Progenitor cell of endocrine pancreas (in vitro differentiated cells): Measurements from ENCODE around the gene CDH13. TPM values are rescaled to one million over a fixed set of nuclear protein-coding genes. Genes with fewer than 3 reads are reported as not detected.

ENCODE experiments used
- DNase-seq: peaks from one replicate; pipeline ENCODE4 v3.0.0; 2021; ENCODE audit warnings: low spot score; ENCODE audit not compliant: unreplicated experiment
- H3K27ac Mint-ChIP-seq: 2 replicates; pipeline ENCODE4 v1.8.0; 2021; ENCODE audit warnings: mild to moderate bottlenecking, moderate library complexity, mixed read lengths
- H3K27me3 Mint-ChIP-seq: 2 replicates; pipeline ENCODE4 v1.8.0; 2021; ENCODE audit warnings: mixed read lengths
- H3K36me3 Mint-ChIP-seq: 2 replicates; pipeline ENCODE4 v1.8.0; 2022; ENCODE audit warnings: mixed read lengths; ENCODE audit not compliant: insufficient read depth
- H3K4me1 Mint-ChIP-seq: 2 replicates; pipeline ENCODE4 v1.8.0; 2021; ENCODE audit warnings: low read depth, mixed read lengths
- H3K4me3 Mint-ChIP-seq: 2 replicates; pipeline ENCODE4 v1.8.0; 2021; ENCODE audit warnings: low read depth, mild to moderate bottlenecking, moderate library complexity, mixed read lengths
- H3K9me3 Mint-ChIP-seq: 2 replicates; pipeline ENCODE4 v1.8.0; 2021; ENCODE audit warnings: low read depth, mixed read lengths
- total RNA-seq: library from RNA; stranded (reverse); gene quantifications from 2 replicates; pipeline ENCODE4 v1.2.1, GENCODE V29; 2021
- TF ChIP-seq, protein P1 (sequence below): fragments of 200-600 bp; sonication (generic); IDR thresholded peaks from one replicate; pipeline ENCODE4 v1.5.0; 2021; ENCODE audit warnings: antibody characterized with exemption, mild to moderate bottlenecking; ENCODE audit not compliant: unreplicated experiment

Gene CDH13
- total RNA-seq, 1 donor from 2014 or later = 0.38 TPM

DNA sequence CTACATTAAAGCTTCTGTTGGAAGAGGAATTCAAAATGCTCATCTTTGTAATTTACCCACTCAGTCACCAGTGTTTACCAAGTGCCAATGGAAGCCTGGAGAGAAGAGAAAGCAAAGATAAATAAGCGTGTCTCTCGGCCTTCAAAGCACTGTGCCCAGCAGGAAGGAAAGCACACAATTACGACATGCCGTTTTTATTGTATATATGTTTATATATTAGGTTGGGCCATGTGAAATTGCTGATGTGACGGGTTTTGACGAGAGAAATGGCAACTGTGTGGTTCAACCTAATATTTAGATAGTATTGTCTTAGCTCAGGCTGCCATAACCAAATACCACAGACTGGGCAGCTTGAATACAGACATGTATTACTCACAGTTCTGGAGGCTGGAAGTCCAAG lies 1101.7 kb downstream of the CDH13 start:
- Mint-ChIP-seq H3K27ac (no peak overlapping the region), H3K4me1 (no peaks in the 10 kb centered on the region), H3K4me3 (no peak overlapping the region), H3K9me3 (no peaks in the 10 kb centered on the region), H3K27me3 (peaks cover 16% of the 10 kb centered on the region), H3K36me3 (no peaks in the 10 kb centered on the region)
- TF ChIP-seq, protein P1, sequence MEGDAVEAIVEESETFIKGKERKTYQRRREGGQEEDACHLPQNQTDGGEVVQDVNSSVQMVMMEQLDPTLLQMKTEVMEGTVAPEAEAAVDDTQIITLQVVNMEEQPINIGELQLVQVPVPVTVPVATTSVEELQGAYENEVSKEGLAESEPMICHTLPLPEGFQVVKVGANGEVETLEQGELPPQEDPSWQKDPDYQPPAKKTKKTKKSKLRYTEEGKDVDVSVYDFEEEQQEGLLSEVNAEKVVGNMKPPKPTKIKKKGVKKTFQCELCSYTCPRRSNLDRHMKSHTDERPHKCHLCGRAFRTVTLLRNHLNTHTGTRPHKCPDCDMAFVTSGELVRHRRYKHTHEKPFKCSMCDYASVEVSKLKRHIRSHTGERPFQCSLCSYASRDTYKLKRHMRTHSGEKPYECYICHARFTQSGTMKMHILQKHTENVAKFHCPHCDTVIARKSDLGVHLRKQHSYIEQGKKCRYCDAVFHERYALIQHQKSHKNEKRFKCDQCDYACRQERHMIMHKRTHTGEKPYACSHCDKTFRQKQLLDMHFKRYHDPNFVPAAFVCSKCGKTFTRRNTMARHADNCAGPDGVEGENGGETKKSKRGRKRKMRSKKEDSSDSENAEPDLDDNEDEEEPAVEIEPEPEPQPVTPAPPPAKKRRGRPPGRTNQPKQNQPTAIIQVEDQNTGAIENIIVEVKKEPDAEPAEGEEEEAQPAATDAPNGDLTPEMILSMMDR = no peak
- no peak for DNase-seq

DNA sequence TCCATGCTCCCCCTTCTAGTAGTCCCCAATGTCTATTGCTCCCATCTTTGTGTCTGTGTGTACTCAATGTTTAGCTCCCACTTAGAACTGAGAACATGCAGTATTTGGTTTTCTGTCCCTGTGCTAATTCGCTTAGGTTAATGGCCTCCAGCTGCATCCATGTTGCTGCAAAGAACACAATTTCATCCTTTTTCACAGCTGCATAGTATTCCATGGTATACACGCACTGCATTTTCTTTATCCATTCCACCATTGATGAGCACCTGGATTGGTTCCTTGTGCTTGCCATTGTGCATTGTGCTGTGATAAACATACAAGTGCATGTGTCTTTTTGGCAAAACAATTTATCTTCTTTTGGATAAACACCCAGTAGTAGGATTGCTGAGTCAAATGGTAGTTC lies 1104.0 kb downstream of the CDH13 start:
- Mint-ChIP-seq H3K4me1 (no peaks in the 10 kb centered on the region), H3K9me3 (peaks cover 13% of the 10 kb centered on the region), H3K27me3 (peaks cover 10% of the 10 kb centered on the region), H3K36me3 (no peaks in the 10 kb centered on the region), H3K4me3 (no peak overlapping the region), H3K27ac (no peak overlapping the region)
- no peak for DNase-seq
- TF ChIP-seq, protein P1 = no peak

DNA sequence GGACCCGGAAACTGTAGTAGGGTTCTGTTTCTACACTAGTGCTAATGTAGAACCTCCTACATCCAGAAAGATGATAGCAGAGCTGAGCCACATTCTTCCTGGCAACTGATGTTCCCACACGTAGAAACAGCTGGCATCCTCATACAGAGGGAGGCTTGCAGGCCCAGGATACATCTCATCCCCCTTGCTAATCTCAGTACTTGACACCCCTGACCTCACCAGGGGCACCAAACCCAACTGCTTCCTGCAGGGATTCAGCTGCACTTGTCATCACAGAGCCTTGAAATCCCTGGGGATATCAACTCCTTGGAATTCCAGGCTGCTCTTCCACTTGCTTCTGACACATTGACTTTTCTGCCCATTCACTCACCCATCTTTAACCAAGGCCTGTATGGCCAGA lies 1105.8 kb downstream of the CDH13 start:
- no peak overlapping the region for H3K27ac Mint-ChIP-seq
- no peaks in the 10 kb centered on the region for H3K4me1 Mint-ChIP-seq
- peaks cover 14% of the 10 kb centered on the region for H3K9me3 Mint-ChIP-seq
- H3K27me3 Mint-ChIP-seq = peaks cover 2% of the 10 kb centered on the region
- TF ChIP-seq, protein P1 = no peak
- H3K4me3 Mint-ChIP-seq = no peak overlapping the region
- no peaks in the 10 kb centered on the region for H3K36me3 Mint-ChIP-seq
- no peak for DNase-seq

DNA sequence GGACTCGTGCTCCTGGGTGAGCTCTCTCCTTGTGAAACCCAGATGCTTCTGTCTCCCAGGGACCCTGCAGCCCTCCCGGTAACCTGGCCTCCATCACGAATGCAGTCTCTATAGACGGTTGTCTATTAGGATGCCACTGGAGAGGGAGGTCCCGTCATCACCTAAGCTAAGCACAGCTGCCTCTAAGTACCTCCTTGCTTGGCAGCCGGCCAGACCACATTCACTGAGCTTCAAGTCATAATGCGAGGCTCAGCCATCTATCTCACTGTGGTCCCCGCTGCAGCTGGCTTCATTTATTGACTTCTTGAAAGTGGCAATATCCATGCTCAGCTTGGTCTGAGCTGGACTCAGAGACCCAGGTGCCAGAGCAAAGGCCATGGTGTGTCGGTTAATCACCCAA lies 1106.5 kb downstream of the CDH13 start:
- DNase-seq = no peak
- H3K36me3 Mint-ChIP-seq = no peaks in the 10 kb centered on the region
- TF ChIP-seq, protein P1 = no peak
- no peaks in the 10 kb centered on the region for H3K27me3 Mint-ChIP-seq
- peaks cover 14% of the 10 kb centered on the region for H3K9me3 Mint-ChIP-seq
- H3K4me1 Mint-ChIP-seq = no peaks in the 10 kb centered on the region
- no peak overlapping the region for H3K27ac Mint-ChIP-seq
- H3K4me3 Mint-ChIP-seq = no peak overlapping the region

DNA sequence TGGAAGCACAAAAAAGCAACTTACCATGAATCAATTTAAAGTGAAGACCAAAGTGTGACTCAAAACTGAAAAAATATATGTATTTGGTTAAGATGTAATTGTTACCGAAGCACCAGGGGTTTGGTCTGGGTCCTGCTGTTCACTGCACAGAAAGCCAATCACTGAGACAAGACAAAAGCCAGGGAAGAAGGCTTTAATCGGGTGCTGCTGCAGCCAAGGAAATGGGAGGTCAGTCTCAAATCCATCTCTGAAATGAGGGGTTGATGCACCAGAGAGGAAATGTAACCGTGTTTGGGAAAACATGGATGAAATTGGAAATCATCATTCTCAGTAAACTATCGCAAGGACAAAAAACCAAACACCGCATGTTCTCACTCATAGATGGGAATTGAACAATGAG lies 1107.4 kb downstream of the CDH13 start:
- H3K4me1 Mint-ChIP-seq = no peaks in the 10 kb centered on the region
- no peaks in the 10 kb centered on the region for H3K36me3 Mint-ChIP-seq
- TF ChIP-seq, protein P1 = no peak
- no peak overlapping the region for H3K4me3 Mint-ChIP-seq
- H3K9me3 Mint-ChIP-seq = peaks cover 14% of the 10 kb centered on the region
- no peak for DNase-seq
- no peak overlapping the region for H3K27ac Mint-ChIP-seq
- H3K27me3 Mint-ChIP-seq = no peaks in the 10 kb centered on the region
